Measurements from ENCODE around the gene AOC1.

AOC1 gene

GRCh38 chr7:150860978-150861295 lies 8.6 kb downstream of the AOC1 start:
- no peaks in the 10 kb centered on the region for H3K9me3 ChIP-seq
- H3K4me3 ChIP-seq (ENCODE audit: low read depth in 1 of 2, low read length in 1 of 2) = no peak overlapping the region
- no peaks in the 10 kb centered on the region for H3K27me3 ChIP-seq
- H3K27ac ChIP-seq = no peak overlapping the region
- H3K36me3 ChIP-seq = no peaks in the 10 kb centered on the region
- TF ChIP-seq CTCF (IDR thresholded peaks at IDR 0.05) = no peak
- no peaks in the 10 kb centered on the region for H3K4me1 ChIP-seq (ENCODE audit: control insufficient read depth in 1 of 2, insufficient read depth in 1 of 2, low read depth in 1 of 2, low read length in 1 of 2)

GRCh38 chr7:150862356-150862755 lies 10.0 kb downstream of the AOC1 start:
- no peak for TF ChIP-seq CTCF (IDR thresholded peaks at IDR 0.05)
- no peaks in the 10 kb centered on the region for H3K4me1 ChIP-seq (ENCODE audit: control insufficient read depth in 1 of 2, insufficient read depth in 1 of 2, low read depth in 1 of 2, low read length in 1 of 2)
- no peaks in the 10 kb centered on the region for H3K27me3 ChIP-seq
- H3K4me3 ChIP-seq (ENCODE audit: low read depth in 1 of 2, low read length in 1 of 2) = no peak overlapping the region
- no peaks in the 10 kb centered on the region for H3K9me3 ChIP-seq
- H3K27ac ChIP-seq = no peak overlapping the region
- no peaks in the 10 kb centered on the region for H3K36me3 ChIP-seq

GRCh38 chr7:150863946-150864345 lies 11.6 kb downstream of the AOC1 start:
- Histone ChIP-seq H3K27me3 (no peaks in the 10 kb centered on the region), H3K36me3 (no peaks in the 10 kb centered on the region)
- TF ChIP-seq CTCF (IDR thresholded peaks at IDR 0.05) = no peak

GRCh38 chr7:150866932-150867564 lies 14.7 kb downstream of the AOC1 start:
- no peak for TF ChIP-seq CTCF (IDR thresholded peaks at IDR 0.05)
- H3K27me3 ChIP-seq = no peaks in the 10 kb centered on the region

More at GRCh38 chr7:150863946-150864345, 11.6 kb downstream of the AOC1 start:
- Histone ChIP-seq H3K4me3 (ENCODE audit: low read depth in 1 of 2, low read length in 1 of 2) (no peak overlapping the region), H3K27ac (no peak overlapping the region), H3K4me1 (ENCODE audit: control insufficient read depth in 1 of 2, insufficient read depth in 1 of 2, low read depth in 1 of 2, low read length in 1 of 2) (no peaks in the 10 kb centered on the region), H3K9me3 (no peaks in the 10 kb centered on the region)

GRCh38 chr7:150867605-150868004 lies 15.3 kb downstream of the AOC1 start:
- Histone ChIP-seq H3K9me3 (no peaks in the 10 kb centered on the region), H3K4me3 (ENCODE audit: low read depth in 1 of 2, low read length in 1 of 2) (no peak overlapping the region), H3K4me1 (ENCODE audit: control insufficient read depth in 1 of 2, insufficient read depth in 1 of 2, low read depth in 1 of 2, low read length in 1 of 2) (no peaks in the 10 kb centered on the region), H3K27ac (no peak overlapping the region), H3K27me3 (no peaks in the 10 kb centered on the region), H3K36me3 (no peaks in the 10 kb centered on the region)
- TF ChIP-seq CTCF (IDR thresholded peaks at IDR 0.05) = no peak

More at GRCh38 chr7:150866932-150867564, 14.7 kb downstream of the AOC1 start:
- Histone ChIP-seq H3K9me3 (no peaks in the 10 kb centered on the region), H3K36me3 (no peaks in the 10 kb centered on the region), H3K27ac (no peak overlapping the region), H3K4me1 (ENCODE audit: control insufficient read depth in 1 of 2, insufficient read depth in 1 of 2, low read depth in 1 of 2, low read length in 1 of 2) (no peaks in the 10 kb centered on the region), H3K4me3 (ENCODE audit: low read depth in 1 of 2, low read length in 1 of 2) (no peak overlapping the region)

- no peak overlapping the region for H3K27ac ChIP-seq
- no peak for TF ChIP-seq CTCF (IDR thresholded peaks at IDR 0.05)
- H3K27me3 ChIP-seq = no peaks in the 10 kb centered on the region
- no peaks in the 10 kb centered on the region for H3K36me3 ChIP-seq
- H3K9me3 ChIP-seq = no peaks in the 10 kb centered on the region
- H3K4me3 ChIP-seq (ENCODE audit: low read depth in 1 of 2, low read length in 1 of 2) = no peak overlapping the region
- H3K4me1 ChIP-seq (ENCODE audit: control insufficient read depth in 1 of 2, insufficient read depth in 1 of 2, low read depth in 1 of 2, low read length in 1 of 2) = no peaks in the 10 kb centered on the region
Measured at GRCh38 chr7:150869467-150869866, 17.1 kb downstream of the AOC1 start.
